Breast epithelium (tissue), 3 donors: ENCODE measurements around the gene TMEM121.
"Not testable (repeated sequence)": the region's sequence is repeated elsewhere in the genome, so short reads cannot be mapped to it uniquely, and the experiment has no call there.

ENCODE experiments used
- CTCF ChIP-seq, 3 donors: fragments of 450-650 bp; IDR thresholded peaks; one replicate each; pipeline ENCODE4 v1.5.1; 2016 to 2017; ENCODE audit warnings: antibody characterized with exemption in 3 of 3, mild to moderate bottlenecking in 3 of 3, moderate library complexity in 3 of 3
- POLR2AphosphoS5 ChIP-seq, 3 donors: sonication (generic); formaldehyde crosslinking; IDR thresholded peaks; one replicate each; pipeline ENCODE4 v1.6.1; 2017; ENCODE audit warnings: antibody characterized with exemption in 3 of 3

GRCh38 chr14:105567164-105568103 lies 41.1 kb downstream of the TMEM121 start:
- TF ChIP-seq CTCF, POLR2AphosphoS5 (IDR thresholded peaks at IDR 0.05): not testable (repeated sequence)
